Loucy (cell line): ENCODE data around the gene HCN1.

Source experiments
- CTCF ChIP-seq: fragments of 200-600 bp; sonication (generic); conservative IDR thresholded peaks from 2 replicates; pipeline ENCODE4 v1.5.1; 2014; ENCODE audit warnings: mild to moderate bottlenecking, antibody characterized with exemption, low read length
- EZH2phosphoT487 ChIP-seq: fragments of 200-600 bp; IDR thresholded peaks from 2 replicates; pipeline ENCODE4 v1.6.1; 2018; ENCODE audit warnings: antibody characterized with exemption, mild to moderate bottlenecking, moderate library complexity, borderline replicate concordance

GRCh38 chr5:45521067-45521466 is 175.1 kb downstream of the HCN1 start:
- TF ChIP-seq CTCF (peak; percentile 57), EZH2phosphoT487 (no peak)
